HepG2 (cell line): Measurements from ENCODE around the gene LSS. TPM values are rescaled to one million over a fixed set of nuclear protein-coding genes. Genes with fewer than 3 reads are reported as not detected.
A peak's percentile ranks its signal among the peaks of the same experiment; 100 is the strongest.

Experiments used
- DMAP1 ChIP-seq: IDR thresholded peaks from 2 replicates; pipeline ENCODE4 v1.6.1; 2016
- FOXC1 ChIP-seq: sonication (generic); formaldehyde crosslinking; IDR thresholded peaks from 2 replicates; pipeline ENCODE4 v1.8.0; 2022; ENCODE audit warnings: mild to moderate bottlenecking, missing genetic modification reagents, borderline replicate concordance
- HNRNPH1 ChIP-seq: fragments of 200-400 bp; formaldehyde crosslinking; optimal IDR thresholded peaks from 2 replicates; pipeline ENCODE3; 2017; ENCODE audit warnings: mild to moderate bottlenecking, low read depth, low read length
- IRX3 ChIP-seq: sonication (generic); formaldehyde crosslinking; IDR thresholded peaks from 2 replicates; pipeline ENCODE4 v1.8.1; 2023; ENCODE audit warnings: mild to moderate bottlenecking, low read depth, missing genetic modification reagents, borderline replicate concordance
- NCOA1 ChIP-seq: sonication (generic); formaldehyde crosslinking; IDR thresholded peaks from 2 replicates; pipeline ENCODE4 v1.9.0; 2021; ENCODE audit warnings: missing genetic modification reagents
- SMYD3 ChIP-seq: sonication (generic); formaldehyde crosslinking; IDR thresholded peaks from 2 replicates; pipeline ENCODE4 v1.8.1; 2023; ENCODE audit warnings: mild to moderate bottlenecking, missing genetic modification reagents
- ZNF180 ChIP-seq: sonication (generic); formaldehyde crosslinking; IDR thresholded peaks from 2 replicates; pipeline ENCODE4 v1.4.0; 2020; ENCODE audit warnings: low read depth, missing genetic modification reagents, borderline replicate concordance
- ZNF274 ChIP-seq: sonication (generic); formaldehyde crosslinking; IDR thresholded peaks from 2 replicates; pipeline ENCODE4 v1.5.1; 2020; ENCODE audit warnings: mild to moderate bottlenecking, missing genetic modification reagents
- ZNF331 ChIP-seq: sonication (generic); formaldehyde crosslinking; IDR thresholded peaks from 2 replicates; pipeline ENCODE4 v1.4.0; 2020; ENCODE audit warnings: missing genetic modification reagents
- ZNF441 ChIP-seq: sonication (generic); formaldehyde crosslinking; IDR thresholded peaks from 2 replicates; pipeline ENCODE4 v1.7.0; 2021; ENCODE audit warnings: missing genetic modification reagents, borderline replicate concordance
- ZNF552 ChIP-seq: sonication (generic); formaldehyde crosslinking; IDR thresholded peaks from 2 replicates; pipeline ENCODE4 v1.9.0; 2022; ENCODE audit warnings: missing genetic modification reagents, mild to moderate bottlenecking, borderline replicate concordance
- ZNF572 ChIP-seq: sonication (generic); formaldehyde crosslinking; IDR thresholded peaks from 2 replicates; pipeline ENCODE4 v1.5.1; 2020; ENCODE audit warnings: mild to moderate bottlenecking, missing genetic modification reagents
- polyA plus RNA-seq, 8 experiments: library from polyadenylated mRNA; depleted of rRNA in 3 of 8; stranded (reverse) in 7 of 8; unstranded in 1 of 8; fragments of >200 nt; fragmentation: Illumina TruSeq in 4 of 8; extraction: Trizol in 4 of 8; gene quantifications; 2 replicates each; pipeline versions ENCODE4 v1.2.1 to v1.2.3, GENCODE V29; 2011 to 2016; ENCODE audit warnings: low read depth in 4 of 8, missing spikeins in 1 of 8, mixed read lengths in 1 of 8; ENCODE audit not compliant: insufficient read depth in 1 of 8
- total RNA-seq, 5 experiments: library from RNA; depleted of rRNA; stranded (reverse); fragments of >200 nt; fragmentation: Illumina TruSeq; extraction: Trizol; gene quantifications; 2 replicates each; pipeline ENCODE4 v1.2.3, GENCODE V29; 2016; ENCODE audit warnings: low read depth in 1 of 5
- TF ChIP-seq, protein P1 (sequence below), 2 experiments: fragments of 450-650 bp in 1 of 2; sonication (generic) in 1 of 2; formaldehyde crosslinking in 1 of 2; IDR thresholded peaks; 2 replicates each; pipeline versions ENCODE4 v1.6.1 to v1.8.0; 2016 to 2022; ENCODE audit warnings: antibody characterized with exemption in 1 of 2, mild to moderate bottlenecking in 1 of 2, missing genetic modification reagents in 1 of 2
- TF ChIP-seq, protein P2 (sequence below): sonication (generic); formaldehyde crosslinking; IDR thresholded peaks from 2 replicates; pipeline ENCODE4 v1.4.0; 2020; ENCODE audit warnings: mild to moderate bottlenecking, missing genetic modification reagents
- TF ChIP-seq, protein P3 (sequence below), 2 experiments: sonication (generic) in 1 of 2; formaldehyde crosslinking in 1 of 2; IDR thresholded peaks; 2 replicates each; pipeline versions ENCODE4 v1.4.0 to v1.6.1; 2018 to 2020; ENCODE audit warnings: missing genetic modification reagents in 2 of 2, borderline replicate concordance in 1 of 2, low read depth in 1 of 2, mild to moderate bottlenecking in 1 of 2, missing biosample characterization in 1 of 2
- TF ChIP-seq, protein P4 (sequence below): sonication (generic); formaldehyde crosslinking; IDR thresholded peaks from 2 replicates; pipeline ENCODE4 v1.4.0; 2020; ENCODE audit warnings: mild to moderate bottlenecking, low read depth, missing genetic modification reagents

The LSS gene
- total and polyA plus RNA-seq, 2 of the 13 experiments (the other 11 are each of a cell fraction or from before 2014, with no cell fraction given) = 72.6 to 113 TPM

DNA sequence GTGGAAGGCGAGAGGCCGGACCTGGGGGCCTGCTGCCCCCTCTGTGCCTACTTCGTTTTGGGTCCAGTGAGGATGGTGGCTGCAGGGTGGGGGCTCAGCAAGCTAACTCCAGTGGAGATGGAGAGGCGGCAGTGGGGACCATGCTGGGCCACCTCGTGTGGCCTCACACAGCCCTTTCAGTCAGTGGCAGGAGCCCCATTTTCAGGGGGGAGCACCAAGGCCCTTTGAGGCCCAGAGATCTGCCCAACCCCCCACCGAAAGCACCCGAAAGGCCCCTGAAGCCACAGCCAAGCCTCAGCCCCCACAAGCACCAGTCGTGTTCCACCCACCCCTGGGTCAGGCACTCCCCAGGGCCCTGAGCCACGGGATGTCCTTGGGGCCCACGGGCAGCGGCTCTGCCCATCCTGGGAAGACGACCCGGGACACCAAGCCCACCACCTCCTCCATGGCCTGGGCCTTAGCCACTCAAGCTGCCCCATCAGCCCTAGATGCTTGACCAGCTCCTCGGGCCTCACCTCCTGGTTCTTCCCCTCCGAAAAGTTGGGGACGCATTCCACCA lies 73.5 kb downstream of the LSS start (continued):
- TF ChIP-seq SMYD3 (CRISPR knock-in tag) (0 out of 2 replicates have a peak, but pooled peaks have one; percentile 40), ZNF552 (CRISPR knock-in tag) (0 out of 2 replicates have a peak, but pooled peaks have one; percentile 25), ZNF572 (0 out of 2 replicates have a peak, but pooled peaks have one; percentile 42), IRX3 (CRISPR knock-in tag) (peak; percentile 94), ZNF441 (0 out of 2 replicates have a peak, but pooled peaks have one; percentile 1), NCOA1 (CRISPR knock-in tag) (0 out of 2 replicates have a peak, but pooled peaks have one; percentile 77), FOXC1 (0 out of 2 replicates have a peak, but pooled peaks have one; percentile 78), ZNF331 (CRISPR knock-in tag) (no peak), DMAP1 (CRISPR knock-in tag) (no peak), HNRNPH1 (no peak), ZNF180 (CRISPR knock-in tag) (no peak), ZNF274 (CRISPR knock-in tag) (no peak; the same call in 1 of the 2 replicates)
- TF ChIP-seq, protein P1, sequence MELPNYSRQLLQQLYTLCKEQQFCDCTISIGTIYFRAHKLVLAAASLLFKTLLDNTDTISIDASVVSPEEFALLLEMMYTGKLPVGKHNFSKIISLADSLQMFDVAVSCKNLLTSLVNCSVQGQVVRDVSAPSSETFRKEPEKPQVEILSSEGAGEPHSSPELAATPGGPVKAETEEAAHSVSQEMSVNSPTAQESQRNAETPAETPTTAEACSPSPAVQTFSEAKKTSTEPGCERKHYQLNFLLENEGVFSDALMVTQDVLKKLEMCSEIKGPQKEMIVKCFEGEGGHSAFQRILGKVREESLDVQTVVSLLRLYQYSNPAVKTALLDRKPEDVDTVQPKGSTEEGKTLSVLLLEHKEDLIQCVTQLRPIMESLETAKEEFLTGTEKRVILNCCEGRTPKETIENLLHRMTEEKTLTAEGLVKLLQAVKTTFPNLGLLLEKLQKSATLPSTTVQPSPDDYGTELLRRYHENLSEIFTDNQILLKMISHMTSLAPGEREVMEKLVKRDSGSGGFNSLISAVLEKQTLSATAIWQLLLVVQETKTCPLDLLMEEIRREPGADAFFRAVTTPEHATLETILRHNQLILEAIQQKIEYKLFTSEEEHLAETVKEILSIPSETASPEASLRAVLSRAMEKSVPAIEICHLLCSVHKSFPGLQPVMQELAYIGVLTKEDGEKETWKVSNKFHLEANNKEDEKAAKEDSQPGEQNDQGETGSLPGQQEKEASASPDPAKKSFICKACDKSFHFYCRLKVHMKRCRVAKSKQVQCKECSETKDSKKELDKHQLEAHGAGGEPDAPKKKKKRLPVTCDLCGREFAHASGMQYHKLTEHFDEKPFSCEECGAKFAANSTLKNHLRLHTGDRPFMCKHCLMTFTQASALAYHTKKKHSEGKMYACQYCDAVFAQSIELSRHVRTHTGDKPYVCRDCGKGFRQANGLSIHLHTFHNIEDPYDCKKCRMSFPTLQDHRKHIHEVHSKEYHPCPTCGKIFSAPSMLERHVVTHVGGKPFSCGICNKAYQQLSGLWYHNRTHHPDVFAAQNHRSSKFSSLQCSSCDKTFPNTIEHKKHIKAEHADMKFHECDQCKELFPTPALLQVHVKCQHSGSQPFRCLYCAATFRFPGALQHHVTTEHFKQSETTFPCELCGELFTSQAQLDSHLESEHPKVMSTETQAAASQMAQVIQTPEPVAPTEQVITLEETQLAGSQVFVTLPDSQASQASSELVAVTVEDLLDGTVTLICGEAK (IDR thresholded peaks at IDR 0.05) = no peak
- TF ChIP-seq, protein P1 (CRISPR knock-in tag; IDR thresholded peaks at IDR 0.05) = no peak
- TF ChIP-seq, protein P2, sequence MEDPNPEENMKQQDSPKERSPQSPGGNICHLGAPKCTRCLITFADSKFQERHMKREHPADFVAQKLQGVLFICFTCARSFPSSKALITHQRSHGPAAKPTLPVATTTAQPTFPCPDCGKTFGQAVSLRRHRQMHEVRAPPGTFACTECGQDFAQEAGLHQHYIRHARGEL (CRISPR knock-in tag) = no peak
- TF ChIP-seq, protein P3, sequence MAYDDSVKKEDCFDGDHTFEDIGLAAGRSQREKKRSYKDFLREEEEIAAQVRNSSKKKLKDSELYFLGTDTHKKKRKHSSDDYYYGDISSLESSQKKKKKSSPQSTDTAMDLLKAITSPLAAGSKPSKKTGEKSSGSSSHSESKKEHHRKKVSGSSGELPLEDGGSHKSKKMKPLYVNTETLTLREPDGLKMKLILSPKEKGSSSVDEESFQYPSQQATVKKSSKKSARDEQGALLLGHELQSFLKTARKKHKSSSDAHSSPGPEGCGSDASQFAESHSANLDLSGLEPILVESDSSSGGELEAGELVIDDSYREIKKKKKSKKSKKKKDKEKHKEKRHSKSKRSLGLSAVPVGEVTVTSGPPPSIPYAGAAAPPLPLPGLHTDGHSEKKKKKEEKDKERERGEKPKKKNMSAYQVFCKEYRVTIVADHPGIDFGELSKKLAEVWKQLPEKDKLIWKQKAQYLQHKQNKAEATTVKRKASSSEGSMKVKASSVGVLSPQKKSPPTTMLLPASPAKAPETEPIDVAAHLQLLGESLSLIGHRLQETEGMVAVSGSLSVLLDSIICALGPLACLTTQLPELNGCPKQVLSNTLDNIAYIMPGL (CRISPR knock-in tag; IDR thresholded peaks at IDR 0.05; ENCODE audit: borderline replicate concordance in 1 of 2, low read depth in 1 of 2) = peak in 1 of 2 experiments; percentile 77; a peak in 1 of 4 replicates
- TF ChIP-seq, protein P4, sequence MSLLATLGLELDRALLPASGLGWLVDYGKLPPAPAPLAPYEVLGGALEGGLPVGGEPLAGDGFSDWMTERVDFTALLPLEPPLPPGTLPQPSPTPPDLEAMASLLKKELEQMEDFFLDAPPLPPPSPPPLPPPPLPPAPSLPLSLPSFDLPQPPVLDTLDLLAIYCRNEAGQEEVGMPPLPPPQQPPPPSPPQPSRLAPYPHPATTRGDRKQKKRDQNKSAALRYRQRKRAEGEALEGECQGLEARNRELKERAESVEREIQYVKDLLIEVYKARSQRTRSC = 0 out of 2 replicates have a peak, but pooled peaks have one; percentile 7
